ENCODE results near the gene AP2A1.

The AP2A1 gene

DNA sequence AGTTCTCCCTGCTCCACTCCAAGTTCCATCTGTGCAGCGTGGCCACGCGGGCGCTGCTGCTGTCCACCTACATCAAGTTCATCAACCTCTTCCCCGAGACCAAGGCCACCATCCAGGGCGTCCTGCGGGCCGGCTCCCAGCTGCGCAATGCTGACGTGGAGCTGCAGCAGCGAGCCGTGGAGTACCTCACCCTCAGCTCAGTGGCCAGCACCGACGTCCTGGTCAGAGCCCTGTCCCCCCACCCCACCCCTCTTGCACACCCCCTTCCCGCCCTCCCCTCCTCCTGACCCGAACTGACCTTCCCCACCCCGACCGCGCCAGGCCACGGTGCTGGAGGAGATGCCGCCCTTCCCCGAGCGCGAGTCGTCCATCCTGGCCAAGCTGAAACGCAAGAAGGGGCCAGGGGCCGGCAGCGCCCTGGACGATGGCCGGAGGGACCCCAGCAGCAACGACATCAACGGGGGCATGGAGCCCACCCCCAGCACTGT is 34.6 kb downstream of the AP2A1 start:
- TF ChIP-seq, protein P1, sequence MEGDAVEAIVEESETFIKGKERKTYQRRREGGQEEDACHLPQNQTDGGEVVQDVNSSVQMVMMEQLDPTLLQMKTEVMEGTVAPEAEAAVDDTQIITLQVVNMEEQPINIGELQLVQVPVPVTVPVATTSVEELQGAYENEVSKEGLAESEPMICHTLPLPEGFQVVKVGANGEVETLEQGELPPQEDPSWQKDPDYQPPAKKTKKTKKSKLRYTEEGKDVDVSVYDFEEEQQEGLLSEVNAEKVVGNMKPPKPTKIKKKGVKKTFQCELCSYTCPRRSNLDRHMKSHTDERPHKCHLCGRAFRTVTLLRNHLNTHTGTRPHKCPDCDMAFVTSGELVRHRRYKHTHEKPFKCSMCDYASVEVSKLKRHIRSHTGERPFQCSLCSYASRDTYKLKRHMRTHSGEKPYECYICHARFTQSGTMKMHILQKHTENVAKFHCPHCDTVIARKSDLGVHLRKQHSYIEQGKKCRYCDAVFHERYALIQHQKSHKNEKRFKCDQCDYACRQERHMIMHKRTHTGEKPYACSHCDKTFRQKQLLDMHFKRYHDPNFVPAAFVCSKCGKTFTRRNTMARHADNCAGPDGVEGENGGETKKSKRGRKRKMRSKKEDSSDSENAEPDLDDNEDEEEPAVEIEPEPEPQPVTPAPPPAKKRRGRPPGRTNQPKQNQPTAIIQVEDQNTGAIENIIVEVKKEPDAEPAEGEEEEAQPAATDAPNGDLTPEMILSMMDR (IDR thresholded peaks at IDR 0.05) = no peak
- H3K27ac ChIP-seq = no peak overlapping the region
- H3K36me3 ChIP-seq = peaks cover 100% of the 10 kb centered on the region
- no peak overlapping the region for H3K4me3 ChIP-seq (ENCODE audit: low read depth in 1 of 2, low read length in 1 of 2)
- H3K4me1 ChIP-seq (ENCODE audit: control insufficient read depth in 1 of 2, insufficient read depth in 1 of 2, low read depth in 1 of 2, low read length in 1 of 2) = no peaks in the 10 kb centered on the region
- H3K27me3 ChIP-seq = no peaks in the 10 kb centered on the region
- H3K9me3 ChIP-seq = no peaks in the 10 kb centered on the region

DNA sequence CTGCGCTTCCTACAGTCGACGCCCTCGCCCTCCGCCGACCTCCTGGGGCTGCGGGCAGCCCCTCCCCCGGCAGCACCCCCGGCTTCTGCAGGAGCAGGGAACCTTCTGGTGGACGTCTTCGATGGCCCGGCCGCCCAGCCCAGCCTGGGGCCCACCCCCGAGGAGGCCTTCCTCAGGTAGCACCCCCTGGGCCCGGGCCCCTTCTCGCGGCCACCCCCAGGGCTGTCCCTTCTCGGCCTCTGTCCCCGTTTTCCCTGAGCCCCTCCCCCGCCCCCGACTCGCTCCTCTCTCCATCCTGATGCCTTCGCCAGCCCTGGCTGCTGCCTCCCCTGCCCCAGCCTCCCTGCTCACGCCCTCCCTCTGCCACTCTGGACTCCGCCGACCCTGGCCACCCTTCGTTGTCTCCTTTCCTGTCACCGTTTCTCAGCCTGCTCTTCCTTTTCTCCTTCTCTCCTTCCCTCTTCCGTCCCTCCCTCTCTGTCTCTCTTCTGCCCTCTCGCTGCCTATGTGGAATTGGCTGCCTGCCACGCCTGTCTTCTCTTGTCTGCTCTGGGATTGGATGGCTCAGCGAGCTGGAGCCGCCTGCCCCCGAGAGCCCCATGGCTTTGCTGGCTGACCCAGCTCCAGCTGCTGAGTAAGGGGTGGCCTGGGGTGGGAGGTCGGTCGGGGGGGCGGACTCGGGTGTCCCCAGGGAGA is 35.3 kb downstream of the AP2A1 start:
- Histone ChIP-seq H3K4me1 (ENCODE audit: control insufficient read depth in 1 of 2, insufficient read depth in 1 of 2, low read depth in 1 of 2, low read length in 1 of 2) (peaks cover 2% of the 10 kb centered on the region in 2 experiments), H3K27ac (no peak overlapping the region), H3K27me3 (no peaks in the 10 kb centered on the region), H3K4me3 (ENCODE audit: low read depth in 1 of 2, low read length in 1 of 2) (no peak overlapping the region), H3K9me3 (no peaks in the 10 kb centered on the region), H3K36me3 (peaks cover 100% of the 10 kb centered on the region)
- TF ChIP-seq, protein P1 (IDR thresholded peaks at IDR 0.05) = no peak

DNA sequence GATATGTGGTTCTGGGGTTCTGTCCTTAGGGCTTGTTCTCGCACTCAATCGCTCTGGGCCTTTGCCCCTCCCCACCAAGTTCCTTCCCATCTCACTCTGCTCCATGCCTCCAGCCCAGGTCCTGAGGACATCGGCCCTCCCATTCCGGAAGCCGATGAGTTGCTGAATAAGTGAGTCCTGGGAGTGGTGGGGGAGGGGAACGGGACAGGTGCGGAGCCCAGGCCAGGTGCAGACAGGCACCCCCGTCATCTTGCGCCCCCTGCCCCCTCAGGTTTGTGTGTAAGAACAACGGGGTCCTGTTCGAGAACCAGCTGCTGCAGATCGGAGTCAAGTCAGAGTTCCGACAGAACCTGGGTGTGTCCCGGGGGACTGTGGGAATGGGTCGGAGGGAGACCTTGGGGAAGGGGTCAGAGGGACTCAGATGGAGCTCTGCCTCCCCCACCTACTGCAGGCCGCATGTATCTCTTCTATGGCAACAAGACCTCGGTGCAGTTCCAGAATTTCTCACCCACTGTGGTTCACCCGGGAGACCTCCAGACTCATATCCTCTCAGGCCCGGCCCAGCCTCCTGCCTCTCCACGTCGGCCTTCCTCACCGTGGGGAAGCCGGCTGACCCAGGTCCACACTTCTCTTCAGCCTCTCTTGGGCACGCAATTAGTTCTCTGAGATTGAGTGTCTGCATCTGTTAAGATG is 36.2 kb downstream of the AP2A1 start:
- Histone ChIP-seq H3K27me3 (no peaks in the 10 kb centered on the region), H3K36me3 (peaks cover 94% of the 10 kb centered on the region), H3K4me3 (ENCODE audit: low read depth in 1 of 2, low read length in 1 of 2) (no peak overlapping the region), H3K4me1 (ENCODE audit: control insufficient read depth in 1 of 2, insufficient read depth in 1 of 2, low read depth in 1 of 2, low read length in 1 of 2) (peaks cover 9 to 11% of the 10 kb centered on the region in 2 experiments), H3K27ac (no peak overlapping the region), H3K9me3 (no peaks in the 10 kb centered on the region)
- TF ChIP-seq, protein P1 (IDR thresholded peaks at IDR 0.05) = no peak

DNA sequence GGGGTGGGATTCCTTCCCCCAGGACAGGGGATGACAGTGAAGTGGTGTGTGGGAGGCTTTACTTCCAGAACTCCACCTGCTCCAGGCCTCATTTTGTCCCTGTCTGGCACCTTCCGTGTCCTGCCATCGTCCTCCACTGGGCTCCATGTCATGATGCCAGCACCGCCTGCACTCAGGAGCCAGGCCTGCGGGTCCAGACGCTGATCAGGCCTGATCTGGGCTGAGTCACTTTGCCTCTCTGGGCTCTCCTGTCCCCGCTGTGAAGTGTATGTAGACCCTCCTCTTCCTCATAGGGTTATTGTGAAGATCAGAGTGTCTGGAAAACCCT is 36.7 kb downstream of the AP2A1 start:
- H3K36me3 ChIP-seq = peaks cover 89% of the 10 kb centered on the region
- H3K4me3 ChIP-seq (ENCODE audit: low read depth in 1 of 2, low read length in 1 of 2) = no peak overlapping the region
- TF ChIP-seq, protein P1 (IDR thresholded peaks at IDR 0.05) = no peak

DNA sequence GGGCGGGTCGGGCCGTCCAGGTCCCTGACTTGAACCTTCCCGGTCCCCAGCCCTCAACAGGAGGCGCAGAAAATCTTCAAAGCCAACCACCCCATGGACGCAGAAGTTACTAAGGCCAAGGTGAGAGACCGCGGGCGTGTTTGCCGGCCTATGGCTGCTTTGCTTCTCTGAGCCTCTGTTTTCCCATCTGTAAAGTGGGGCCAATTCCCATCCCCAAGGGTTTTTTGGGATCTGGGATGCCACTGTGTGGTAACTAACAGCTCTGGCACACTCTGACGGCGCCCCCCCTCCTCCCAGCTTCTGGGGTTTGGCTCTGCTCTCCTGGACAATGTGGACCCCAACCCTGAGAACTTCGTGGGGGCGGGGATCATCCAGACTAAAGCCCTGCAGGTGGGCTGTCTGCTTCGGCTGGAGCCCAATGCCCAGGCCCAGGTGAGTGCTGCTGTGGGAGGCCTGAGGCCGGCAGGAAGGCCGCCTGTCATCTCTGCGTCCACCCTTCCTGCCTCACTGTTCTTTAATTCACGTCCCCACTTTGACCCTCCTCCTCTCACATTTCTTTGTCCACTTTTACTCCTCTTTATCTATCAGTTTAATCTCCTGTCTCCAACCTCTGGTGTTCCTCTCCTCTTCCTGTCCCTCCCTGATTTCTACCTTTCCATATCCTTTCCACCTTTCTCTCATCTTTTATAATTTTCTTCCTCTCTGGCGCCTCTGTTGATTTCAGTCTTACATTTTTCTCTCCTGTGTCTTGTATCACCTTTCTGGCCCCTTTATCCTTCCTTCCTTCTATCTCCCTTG is 39.2 kb downstream of the AP2A1 start:
- peaks cover 63% of the 10 kb centered on the region for H3K36me3 ChIP-seq
- peaks cover 26 to 33% of the 10 kb centered on the region in 2 experiments for H3K4me1 ChIP-seq (ENCODE audit: control insufficient read depth in 1 of 2, insufficient read depth in 1 of 2, low read depth in 1 of 2, low read length in 1 of 2)
- no peaks in the 10 kb centered on the region for H3K27me3 ChIP-seq
- no peaks in the 10 kb centered on the region for H3K9me3 ChIP-seq
- peak overlapping the region; percentile 85 for H3K27ac ChIP-seq
- TF ChIP-seq, protein P1 (IDR thresholded peaks at IDR 0.05) = no peak
- H3K4me3 ChIP-seq (ENCODE audit: low read depth in 1 of 2, low read length in 1 of 2) = no peak overlapping the region

More for the DNA sequence above, 36.7 kb downstream of the AP2A1 start:
- Histone ChIP-seq H3K9me3 (no peaks in the 10 kb centered on the region), H3K4me1 (ENCODE audit: control insufficient read depth in 1 of 2, insufficient read depth in 1 of 2, low read depth in 1 of 2, low read length in 1 of 2) (peaks cover 14 to 16% of the 10 kb centered on the region in 2 experiments), H3K27me3 (no peaks in the 10 kb centered on the region), H3K27ac (no peak overlapping the region)
